Esophagus muscularis mucosa (tissue), 4 donors: ENCODE results near the gene GAS6.

Experiments used
- EP300 ChIP-seq: sonication (generic); formaldehyde crosslinking; IDR thresholded peaks from one replicate; pipeline ENCODE4 v1.6.1; 2017; ENCODE audit warnings: antibody characterized with exemption
- POLR2A ChIP-seq: fragments of 450-650 bp; IDR thresholded peaks from one replicate; pipeline ENCODE4 v1.6.1; 2017; ENCODE audit warnings: antibody characterized with exemption, moderate library complexity, mild to moderate bottlenecking, low read depth
- POLR2AphosphoS5 ChIP-seq, 2 donors: sonication (generic); formaldehyde crosslinking; IDR thresholded peaks; one replicate each; pipeline ENCODE4 v1.6.1; 2017; ENCODE audit warnings: antibody characterized with exemption in 2 of 2
- TF ChIP-seq, protein P1 (sequence below), 3 experiments: fragments of 200-600 bp in 2 of 3; fragments of 450-650 bp in 1 of 3; sonication (generic) in 2 of 3; IDR thresholded peaks; one replicate each; pipeline ENCODE4 v1.5.1; 2017 to 2019; ENCODE audit warnings: antibody characterized with exemption in 3 of 3, mild to moderate bottlenecking in 2 of 3, moderate library complexity in 1 of 3

- TF ChIP-seq POLR2A, result no peak
- no peak for TF ChIP-seq EP300
- TF ChIP-seq, protein P1, sequence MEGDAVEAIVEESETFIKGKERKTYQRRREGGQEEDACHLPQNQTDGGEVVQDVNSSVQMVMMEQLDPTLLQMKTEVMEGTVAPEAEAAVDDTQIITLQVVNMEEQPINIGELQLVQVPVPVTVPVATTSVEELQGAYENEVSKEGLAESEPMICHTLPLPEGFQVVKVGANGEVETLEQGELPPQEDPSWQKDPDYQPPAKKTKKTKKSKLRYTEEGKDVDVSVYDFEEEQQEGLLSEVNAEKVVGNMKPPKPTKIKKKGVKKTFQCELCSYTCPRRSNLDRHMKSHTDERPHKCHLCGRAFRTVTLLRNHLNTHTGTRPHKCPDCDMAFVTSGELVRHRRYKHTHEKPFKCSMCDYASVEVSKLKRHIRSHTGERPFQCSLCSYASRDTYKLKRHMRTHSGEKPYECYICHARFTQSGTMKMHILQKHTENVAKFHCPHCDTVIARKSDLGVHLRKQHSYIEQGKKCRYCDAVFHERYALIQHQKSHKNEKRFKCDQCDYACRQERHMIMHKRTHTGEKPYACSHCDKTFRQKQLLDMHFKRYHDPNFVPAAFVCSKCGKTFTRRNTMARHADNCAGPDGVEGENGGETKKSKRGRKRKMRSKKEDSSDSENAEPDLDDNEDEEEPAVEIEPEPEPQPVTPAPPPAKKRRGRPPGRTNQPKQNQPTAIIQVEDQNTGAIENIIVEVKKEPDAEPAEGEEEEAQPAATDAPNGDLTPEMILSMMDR (IDR thresholded peaks at IDR 0.05), result no peak
- no peak for TF ChIP-seq POLR2AphosphoS5 (IDR thresholded peaks at IDR 0.05)
Measured at GRCh38 chr13:113850722-113851479, 13.0 kb downstream of the GAS6 start.
